Spinal cord (tissue), 4 donors: ENCODE data around the gene MIP. TPM values are rescaled to one million over a fixed set of nuclear protein-coding genes. Genes with fewer than 3 reads are reported as not detected.

ENCODE experiments used
- polyA plus RNA-seq, 2 donors: library from polyadenylated mRNA; unstranded; fragments of 120-200 nt; gene quantifications; one replicate each; pipeline ENCODE4 v1.2.1, GENCODE V29; 2013; ENCODE audit not compliant: insufficient read length in 2 of 2
- total RNA-seq, 2 donors: library from RNA; depleted of rRNA in 1 of 2; stranded (reverse); fragments of 120-200 nt in 1 of 2; fragments of >200 nt in 1 of 2; gene quantifications; one replicate each; pipeline versions ENCODE4 v1.2.3 to v1.2.4, GENCODE V29; 2013 to 2014

The MIP gene
- total and polyA plus RNA-seq, 4 donors = 0.30 to 0.60 TPM; not detected in 2

Other genes starting within 250 kb of the MIP start
- gene RNF41, start 232.7 kb downstream of the MIP start, total RNA-seq = 10 to 100 TPM; 58.0 to 75.1 TPM
- 10 to 100 TPM; 51.5 to 56.7 TPM for gene RNF41, start 232.7 kb downstream of the MIP start, polyA plus RNA-seq
- gene NABP2, start 230.3 kb downstream of the MIP start, total RNA-seq = 10 to 100 TPM; 20.8 to 45.5 TPM
- 10 to 100 TPM; 46.3 to 48.3 TPM for gene NABP2, start 230.3 kb downstream of the MIP start, polyA plus RNA-seq
- gene SLC39A5, start 224.6 kb downstream of the MIP start, total RNA-seq = under 1 TPM in 1 of 2 donors, not detected in 1; 0.66 TPM
- gene SLC39A5, start 224.6 kb downstream of the MIP start, polyA plus RNA-seq = 1 to 10 TPM in 1 of 2 donors, under 1 TPM in 1; 0.60 to 1.9 TPM
- gene ANKRD52, start 196.3 kb downstream of the MIP start, total RNA-seq = 10 to 100 TPM; 20.9 to 23.2 TPM
- gene ANKRD52, start 196.3 kb downstream of the MIP start, polyA plus RNA-seq = 10 to 100 TPM; 42.7 to 54.7 TPM
- 10 to 100 TPM; 13.4 to 19.0 TPM for gene COQ10A, start 187.7 kb downstream of the MIP start, total RNA-seq
- gene COQ10A, start 187.7 kb downstream of the MIP start, polyA plus RNA-seq = 10 to 100 TPM; 24.9 to 29.9 TPM
- gene CS, start 154.3 kb downstream of the MIP start, total RNA-seq = 100 to 1,000 TPM in 1 of 2 donors, 10 to 100 TPM in 1; 79.6 to 179 TPM
- 100 to 1,000 TPM; 196 to 202 TPM for gene CS, start 154.3 kb downstream of the MIP start, polyA plus RNA-seq
- 100 to 1,000 TPM in 1 of 2 donors, 10 to 100 TPM in 1; 46.7 to 163 TPM for gene CNPY2, start 138.7 kb downstream of the MIP start, total RNA-seq
- gene CNPY2, start 138.7 kb downstream of the MIP start, polyA plus RNA-seq = 100 to 1,000 TPM; 144 to 145 TPM
- 10 to 100 TPM; 41.0 to 74.1 TPM for gene PAN2, start 120.7 kb downstream of the MIP start, total RNA-seq
- gene PAN2, start 120.7 kb downstream of the MIP start, polyA plus RNA-seq = 10 to 100 TPM; 55.0 to 74.9 TPM
- under 1 TPM in 1 of 2 donors, not detected in 1; 0.22 TPM for gene IL23A, start 115.8 kb downstream of the MIP start, total RNA-seq
- gene IL23A, start 115.8 kb downstream of the MIP start, polyA plus RNA-seq = under 1 TPM; 0.46 to 0.80 TPM
- gene STAT2, start 94.5 kb downstream of the MIP start, total RNA-seq = 100 to 1,000 TPM; 120 to 145 TPM
- gene STAT2, start 94.5 kb downstream of the MIP start, polyA plus RNA-seq = 100 to 1,000 TPM in 1 of 2 donors, 10 to 100 TPM in 1; 72.4 to 120 TPM
- gene APOF, start 91.8 kb downstream of the MIP start, total RNA-seq = not detected
- under 1 TPM in 1 of 2 donors, not detected in 1; 0.12 TPM for gene APOF, start 91.8 kb downstream of the MIP start, polyA plus RNA-seq
- gene TIMELESS, start 5.2 kb downstream of the MIP start, total RNA-seq = 10 to 100 TPM; 10.1 to 10.6 TPM
- gene TIMELESS, start 5.2 kb downstream of the MIP start, polyA plus RNA-seq = 10 to 100 TPM; 20.4 to 24.8 TPM
- 1 to 10 TPM; 1.7 to 3.8 TPM for gene SPRYD4, start 13.9 kb upstream of the MIP start, total RNA-seq
- gene SPRYD4, start 13.9 kb upstream of the MIP start, polyA plus RNA-seq = 1 to 10 TPM; 2.7 to 5.1 TPM
- gene GLS2, start 33.5 kb upstream of the MIP start, total RNA-seq = 10 to 100 TPM in 1 of 2 donors, 1 to 10 TPM in 1; 3.1 to 10.5 TPM
- gene GLS2, start 33.5 kb upstream of the MIP start, polyA plus RNA-seq = 10 to 100 TPM in 1 of 2 donors, 1 to 10 TPM in 1; 9.6 to 10.8 TPM
- gene RBMS2, start 67.2 kb upstream of the MIP start, total RNA-seq = 10 to 100 TPM; 12.3 to 19.8 TPM
- 10 to 100 TPM; 13.0 to 23.7 TPM for gene RBMS2, start 67.2 kb upstream of the MIP start, polyA plus RNA-seq
- gene BAZ2A, start 175.7 kb upstream of the MIP start, total RNA-seq = 10 to 100 TPM; 20.7 to 31.6 TPM
- gene BAZ2A, start 175.7 kb upstream of the MIP start, polyA plus RNA-seq = 10 to 100 TPM; 48.5 to 49.3 TPM
- 100 to 1,000 TPM; 432 to 536 TPM for gene ATP5F1B, start 191.3 kb upstream of the MIP start, total RNA-seq
- 100 to 1,000 TPM; 816 to 838 TPM for gene ATP5F1B, start 191.3 kb upstream of the MIP start, polyA plus RNA-seq
- gene PTGES3, start 233.6 kb upstream of the MIP start, total RNA-seq = 100 to 1,000 TPM in 1 of 2 donors, 10 to 100 TPM in 1; 91.6 to 147 TPM
- 100 to 1,000 TPM; 266 to 304 TPM for gene PTGES3, start 233.6 kb upstream of the MIP start, polyA plus RNA-seq